ENCODE measurements around the gene SULT1A2. TPM values are rescaled to one million over a fixed set of nuclear protein-coding genes. Genes with fewer than 3 reads are reported as not detected.
A peak's percentile ranks its signal among the peaks of the same experiment; 100 is the strongest.

Gene SULT1A2
- total RNA-seq, 1 experiment from 2014 or later: 2.0 TPM

DNA sequence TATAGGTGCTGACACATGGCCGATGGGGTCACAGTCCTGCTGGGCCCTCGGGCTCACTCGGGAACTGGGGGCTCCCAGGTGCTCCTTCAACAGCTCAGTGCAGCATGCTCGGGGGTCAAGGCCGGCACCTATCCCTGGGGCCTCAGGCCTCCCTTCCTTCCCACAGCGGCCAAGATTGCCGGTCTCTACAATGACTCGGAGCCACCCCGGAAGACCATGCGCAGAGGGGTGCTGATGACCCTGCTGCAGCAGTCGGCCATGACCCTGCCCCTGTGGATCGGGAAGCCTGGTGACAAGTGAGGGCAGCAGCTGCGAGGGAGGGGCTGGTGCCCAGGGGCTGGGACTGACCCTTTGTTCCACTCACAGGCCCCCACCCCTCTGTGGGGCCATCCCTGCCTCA, 6.9 kb downstream of the SULT1A2 start:
- DNase-seq: no peak
- no peaks in the 10 kb centered on the region for H3K27me3 ChIP-seq (ENCODE audit: control insufficient read depth, insufficient read depth, low read length)
- no peak overlapping the region for H3K4me3 ChIP-seq (ENCODE audit: insufficient read depth, low read depth, low read length)
- H3K36me3 ChIP-seq (replicated peaks; ENCODE audit: control insufficient read depth, insufficient read depth, low read length): peaks cover 2% of the 10 kb centered on the region

DNA sequence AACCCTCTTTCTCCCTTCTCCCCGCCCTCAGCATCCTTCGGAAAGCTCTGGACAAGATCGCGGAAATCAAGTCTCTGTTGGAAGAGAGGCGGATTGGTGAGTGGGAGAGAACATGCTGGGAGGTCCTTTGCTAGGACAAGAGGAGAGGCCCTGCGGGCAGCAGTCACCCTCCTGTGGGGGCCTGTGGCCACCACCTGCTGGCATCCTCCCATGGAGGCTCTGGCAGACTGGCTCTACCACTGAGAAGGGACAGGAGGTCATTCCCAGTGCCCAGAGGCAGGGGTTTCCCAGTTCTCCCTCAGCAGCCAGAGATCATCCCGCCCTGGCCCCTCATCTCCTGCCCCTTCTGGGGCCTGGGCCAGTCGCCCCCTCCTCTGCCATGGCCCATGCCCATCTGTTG, 7.8 kb downstream of the SULT1A2 start:
- Histone ChIP-seq H3K4me3 (ENCODE audit: insufficient read depth, low read depth, low read length) (no peak overlapping the region), H3K36me3 (replicated peaks; ENCODE audit: control insufficient read depth, insufficient read depth, low read length) (peaks cover 2% of the 10 kb centered on the region), H3K27me3 (ENCODE audit: control insufficient read depth, insufficient read depth, low read length) (no peaks in the 10 kb centered on the region)
- no peak for DNase-seq

- DNase-seq: no peak
- H3K27me3 ChIP-seq (ENCODE audit: control insufficient read depth, insufficient read depth, low read length): no peaks in the 10 kb centered on the region
- H3K36me3 ChIP-seq (replicated peaks; ENCODE audit: control insufficient read depth, insufficient read depth, low read length): peaks cover 2% of the 10 kb centered on the region
- no peak overlapping the region for H3K4me3 ChIP-seq (ENCODE audit: insufficient read depth, low read depth, low read length)
Observed at GRCh38 chr16:28587386-28587785, 9.5 kb downstream of the SULT1A2 start.

DNA sequence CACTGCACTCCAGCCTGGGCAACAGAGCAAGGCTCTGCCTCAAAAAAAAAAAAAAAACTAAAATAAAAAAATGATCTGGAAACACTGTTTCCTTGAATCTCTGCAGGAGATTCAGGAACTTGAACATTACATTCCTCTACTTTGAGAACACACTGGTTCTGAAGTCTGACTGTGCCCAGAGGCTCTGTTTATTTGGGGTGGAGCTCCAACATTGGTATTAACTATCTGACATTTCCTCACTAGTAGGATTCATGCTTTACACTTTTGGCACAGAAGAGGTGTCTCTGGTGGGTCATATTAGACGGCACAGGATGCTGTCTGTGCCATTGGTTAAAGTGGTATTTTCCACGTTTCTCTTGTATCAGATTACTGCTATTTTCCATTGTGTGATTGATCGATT, 10.4 kb downstream of the SULT1A2 start:
- no peak overlapping the region for H3K4me3 ChIP-seq (ENCODE audit: insufficient read depth, low read depth, low read length)
- no peaks in the 10 kb centered on the region for H3K27me3 ChIP-seq (ENCODE audit: control insufficient read depth, insufficient read depth, low read length)
- peaks cover 2% of the 10 kb centered on the region for H3K36me3 ChIP-seq (replicated peaks; ENCODE audit: control insufficient read depth, insufficient read depth, low read length)
- no peak for DNase-seq

- no peak overlapping the region for H3K4me3 ChIP-seq (ENCODE audit: insufficient read depth, low read depth, low read length)
- no peak for DNase-seq
- H3K27me3 ChIP-seq (ENCODE audit: control insufficient read depth, insufficient read depth, low read length): no peaks in the 10 kb centered on the region
- H3K36me3 ChIP-seq (replicated peaks; ENCODE audit: control insufficient read depth, insufficient read depth, low read length): peaks cover 2% of the 10 kb centered on the region
Observed at GRCh38 chr16:28585674-28586073, 11.2 kb downstream of the SULT1A2 start.

DNA sequence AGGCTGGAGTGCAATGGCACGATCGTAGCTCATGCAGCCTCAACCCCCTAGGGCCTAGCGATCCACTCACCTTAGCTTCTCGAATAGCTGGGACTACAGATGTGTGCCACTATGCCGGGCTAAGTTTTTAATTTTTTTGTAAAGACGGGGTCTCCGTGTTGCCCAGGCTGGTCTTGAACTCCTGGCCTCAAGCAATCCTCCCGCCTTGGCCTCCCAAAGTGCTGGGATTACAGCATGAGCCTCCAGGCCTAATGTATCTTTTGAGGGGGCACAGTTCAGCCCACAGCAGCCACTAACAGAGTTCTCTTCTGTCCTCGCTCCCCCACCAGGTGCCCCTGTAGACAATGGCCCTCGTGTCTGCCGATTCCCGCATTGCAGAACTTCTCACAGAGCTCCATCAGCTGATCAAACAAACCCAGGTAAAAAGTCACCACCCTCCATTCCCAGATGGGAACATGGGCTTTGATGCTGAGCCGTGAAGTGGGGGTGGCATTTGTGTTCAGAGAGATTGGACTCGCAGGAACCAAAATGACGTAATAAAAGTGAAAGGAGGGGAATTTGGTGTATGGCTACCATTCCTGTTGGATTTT, 16.0 kb downstream of the SULT1A2 start:
- Histone ChIP-seq H3K27me3 (ENCODE audit: control insufficient read depth, insufficient read depth, low read length) (no peaks in the 10 kb centered on the region), H3K36me3 (replicated peaks; ENCODE audit: control insufficient read depth, insufficient read depth, low read length) (peaks cover 1% of the 10 kb centered on the region), H3K4me3 (ENCODE audit: insufficient read depth, low read depth, low read length) (no peak overlapping the region)
- no peak for DNase-seq

DNA sequence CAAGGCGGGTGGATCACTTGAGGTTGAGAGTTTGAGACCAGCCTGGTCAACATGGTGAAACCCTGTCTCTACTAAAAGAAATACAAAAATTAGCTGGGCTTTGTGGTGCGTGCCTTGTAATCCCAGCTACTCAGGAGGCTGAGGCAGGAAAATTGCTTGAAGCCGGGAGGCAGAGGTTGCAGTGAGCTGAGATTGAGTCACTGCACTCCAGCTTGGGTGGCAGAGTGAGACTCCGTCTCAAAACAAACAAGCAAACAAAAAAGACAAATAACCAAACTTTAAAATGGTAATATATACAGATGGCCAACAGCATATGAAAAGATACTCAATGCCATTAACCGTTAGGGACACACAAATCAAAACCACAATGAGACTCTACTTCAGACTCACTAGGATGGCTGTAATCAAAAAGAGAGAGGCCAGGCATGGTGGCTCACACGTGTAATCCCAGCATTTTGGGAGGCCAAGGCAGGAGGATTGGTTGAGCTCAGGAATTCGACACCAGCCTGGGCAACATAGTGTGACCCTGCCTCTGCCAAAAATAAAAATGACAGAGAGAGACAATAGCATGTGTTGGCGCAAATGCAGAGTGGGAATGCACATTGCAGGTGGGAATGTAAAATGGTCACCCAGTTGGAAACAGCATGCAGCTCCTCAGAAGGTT, 21.3 kb downstream of the SULT1A2 start:
- H3K27me3 ChIP-seq (ENCODE audit: control insufficient read depth, insufficient read depth, low read length): no peaks in the 10 kb centered on the region
- H3K36me3 ChIP-seq (replicated peaks; ENCODE audit: control insufficient read depth, insufficient read depth, low read length): no peaks in the 10 kb centered on the region
- DNase-seq: no peak
- no peak overlapping the region for H3K4me3 ChIP-seq (ENCODE audit: insufficient read depth, low read depth, low read length)

- H3K27me3 ChIP-seq (ENCODE audit: control insufficient read depth, insufficient read depth, low read length): no peaks in the 10 kb centered on the region
- H3K4me3 ChIP-seq (ENCODE audit: insufficient read depth, low read depth, low read length): no peak overlapping the region
- no peak for DNase-seq
- H3K36me3 ChIP-seq (replicated peaks; ENCODE audit: control insufficient read depth, insufficient read depth, low read length): no peaks in the 10 kb centered on the region
Observed at GRCh38 chr16:28574925-28575324, 21.9 kb downstream of the SULT1A2 start.

- Histone ChIP-seq H3K27me3 (ENCODE audit: control insufficient read depth, insufficient read depth, low read length) (no peaks in the 10 kb centered on the region), H3K36me3 (replicated peaks; ENCODE audit: control insufficient read depth, insufficient read depth, low read length) (no peaks in the 10 kb centered on the region), H3K4me3 (ENCODE audit: insufficient read depth, low read depth, low read length) (no peak overlapping the region)
- no peak for DNase-seq
Observed at GRCh38 chr16:28573738-28574718, 22.8 kb downstream of the SULT1A2 start.

DNA sequence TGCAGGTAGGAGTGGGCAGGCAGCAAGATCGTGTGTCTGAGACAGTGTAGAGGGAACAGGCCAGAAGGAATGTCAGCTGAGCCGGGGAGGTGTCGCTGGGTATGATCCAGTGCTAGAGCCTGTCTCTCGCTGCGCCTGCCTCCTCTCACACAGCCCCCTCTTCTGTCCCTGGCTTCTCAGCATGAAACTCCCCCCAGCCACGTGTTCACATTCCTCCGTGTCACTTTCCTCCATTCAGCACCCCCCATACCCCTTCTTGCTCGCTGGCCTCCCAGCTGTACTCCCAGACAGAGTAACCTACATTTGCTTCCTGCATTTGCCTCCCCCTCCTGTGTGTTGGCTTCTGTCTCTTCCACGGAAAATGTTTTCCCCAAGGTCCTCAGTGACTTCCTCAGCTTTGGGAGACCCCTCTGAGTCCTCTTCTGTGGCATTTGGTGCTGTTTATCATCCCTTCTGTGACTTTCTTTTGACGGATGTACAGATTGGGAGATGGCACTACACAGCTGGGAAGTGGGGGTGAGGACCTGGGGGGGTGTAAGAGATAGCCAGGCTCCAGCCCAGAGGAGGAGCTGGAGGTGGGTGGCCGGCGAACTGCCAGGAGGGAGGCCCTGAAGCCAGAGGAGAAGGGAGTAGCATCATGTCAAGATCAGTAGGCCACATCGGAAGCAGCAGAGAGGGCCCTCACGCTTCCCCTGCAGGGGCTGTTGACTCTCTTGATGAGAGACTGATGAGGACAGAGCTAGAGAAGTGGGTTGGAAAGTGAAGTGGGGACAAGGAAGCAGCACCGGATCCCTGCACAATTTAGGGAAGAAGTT, 23.9 kb downstream of the SULT1A2 start:
- DNase-seq: peak; percentile 67

DNA sequence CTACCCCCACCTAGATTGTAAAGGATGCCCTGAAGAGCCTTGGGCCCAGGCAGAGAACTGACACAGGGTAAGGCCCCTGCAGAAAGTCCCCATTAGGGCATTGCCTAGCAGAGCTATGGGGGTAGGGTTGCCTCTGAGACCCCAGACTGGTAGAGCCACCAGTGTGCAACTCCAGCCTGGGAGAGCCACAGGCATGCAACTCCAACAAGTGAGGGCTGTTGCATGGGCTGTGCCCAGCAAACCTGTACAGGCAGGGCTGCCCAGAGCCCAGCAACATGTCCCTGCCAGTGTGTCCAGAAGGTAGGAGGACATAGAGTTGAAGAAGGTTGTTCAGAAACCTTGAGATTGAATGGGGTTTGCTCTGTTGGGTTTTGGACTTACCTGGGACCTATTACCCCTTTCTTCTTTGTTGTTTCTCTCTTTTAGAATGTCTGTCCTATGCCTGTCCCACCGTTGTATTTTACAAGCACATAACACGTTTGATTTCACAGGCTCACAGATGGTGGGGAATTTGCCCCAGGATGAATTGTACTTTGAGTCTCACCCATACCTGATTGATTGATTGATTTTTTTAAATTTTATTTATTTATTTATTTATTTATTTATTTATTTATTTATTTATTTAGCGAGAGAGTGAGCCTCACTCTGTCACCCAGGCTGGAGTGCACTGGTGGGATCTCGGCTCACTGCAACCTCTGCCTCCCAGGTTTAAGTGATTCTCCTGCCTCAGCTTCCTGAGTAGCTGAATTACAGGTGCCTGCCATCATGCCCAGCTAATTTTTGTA, 26.7 kb downstream of the SULT1A2 start:
- H3K27me3 ChIP-seq (ENCODE audit: control insufficient read depth, insufficient read depth, low read length): no peaks in the 10 kb centered on the region
- H3K36me3 ChIP-seq (replicated peaks; ENCODE audit: control insufficient read depth, insufficient read depth, low read length): no peaks in the 10 kb centered on the region
- DNase-seq: no peak
- H3K4me3 ChIP-seq (ENCODE audit: insufficient read depth, low read depth, low read length): no peak overlapping the region

More for the DNA sequence above, 23.9 kb downstream of the SULT1A2 start:
- H3K4me3 ChIP-seq (ENCODE audit: insufficient read depth, low read depth, low read length): no peak overlapping the region
- H3K36me3 ChIP-seq (replicated peaks; ENCODE audit: control insufficient read depth, insufficient read depth, low read length): no peaks in the 10 kb centered on the region
- no peaks in the 10 kb centered on the region for H3K27me3 ChIP-seq (ENCODE audit: control insufficient read depth, insufficient read depth, low read length)

DNA sequence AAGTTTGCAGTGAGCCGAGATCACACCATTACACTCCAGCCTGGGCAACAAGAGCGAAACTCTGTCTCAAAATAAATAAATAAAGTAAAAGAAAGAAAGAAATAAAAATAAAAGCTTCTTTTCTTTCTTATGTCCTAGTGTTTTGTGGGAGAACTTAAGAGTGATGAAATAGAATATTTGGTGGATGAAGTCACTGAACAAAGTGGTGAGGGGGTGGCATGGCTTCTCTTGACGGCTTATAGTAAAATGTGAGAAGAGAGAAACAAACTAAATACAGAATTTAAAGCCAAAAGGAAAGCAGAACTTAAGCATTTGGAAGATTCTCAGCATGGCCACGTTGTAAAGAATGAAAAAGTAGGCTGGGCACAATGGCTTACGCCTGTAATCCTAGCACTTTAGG, 27.8 kb downstream of the SULT1A2 start:
- Histone ChIP-seq H3K4me3 (ENCODE audit: insufficient read depth, low read depth, low read length) (no peak overlapping the region), H3K36me3 (replicated peaks; ENCODE audit: control insufficient read depth, insufficient read depth, low read length) (no peaks in the 10 kb centered on the region), H3K27me3 (ENCODE audit: control insufficient read depth, insufficient read depth, low read length) (no peaks in the 10 kb centered on the region)
- DNase-seq: no peak

- Histone ChIP-seq H3K4me3 (ENCODE audit: insufficient read depth, low read depth, low read length) (no peak overlapping the region), H3K36me3 (replicated peaks; ENCODE audit: control insufficient read depth, insufficient read depth, low read length) (no peaks in the 10 kb centered on the region), H3K27me3 (ENCODE audit: control insufficient read depth, insufficient read depth, low read length) (no peaks in the 10 kb centered on the region)
- DNase-seq: no peak
Observed at GRCh38 chr16:28567292-28567691, 29.6 kb downstream of the SULT1A2 start.

Data from H7 (cell line).